Suprapubic skin (tissue), 4 donors: Measurements from ENCODE around the gene MRPL58.
"Not testable (repeated sequence)": the region's sequence is repeated elsewhere in the genome, so short reads cannot be mapped to it uniquely, and the experiment has no call there.

ENCODE experiments used
- POLR2A ChIP-seq, 2 donors: fragments of 450-650 bp; IDR thresholded peaks; one replicate each; pipeline ENCODE4 v1.6.1; 2017; ENCODE audit warnings: antibody characterized with exemption in 2 of 2, mild to moderate bottlenecking in 2 of 2, moderate library complexity in 2 of 2
- POLR2AphosphoS5 ChIP-seq, 3 donors: sonication (generic); formaldehyde crosslinking; IDR thresholded peaks; one replicate each; pipeline ENCODE4 v1.6.1; 2017; ENCODE audit warnings: antibody characterized with exemption in 3 of 3
- TF ChIP-seq, protein P1 (sequence below), 2 donors: fragments of 200-600 bp in 1 of 2; fragments of 450-650 bp in 1 of 2; sonication (generic) in 1 of 2; IDR thresholded peaks; one replicate each; pipeline ENCODE4 v1.5.1; 2016 to 2019; ENCODE audit warnings: antibody characterized with exemption in 2 of 2, mild to moderate bottlenecking in 1 of 2, moderate library complexity in 1 of 2

DNA sequence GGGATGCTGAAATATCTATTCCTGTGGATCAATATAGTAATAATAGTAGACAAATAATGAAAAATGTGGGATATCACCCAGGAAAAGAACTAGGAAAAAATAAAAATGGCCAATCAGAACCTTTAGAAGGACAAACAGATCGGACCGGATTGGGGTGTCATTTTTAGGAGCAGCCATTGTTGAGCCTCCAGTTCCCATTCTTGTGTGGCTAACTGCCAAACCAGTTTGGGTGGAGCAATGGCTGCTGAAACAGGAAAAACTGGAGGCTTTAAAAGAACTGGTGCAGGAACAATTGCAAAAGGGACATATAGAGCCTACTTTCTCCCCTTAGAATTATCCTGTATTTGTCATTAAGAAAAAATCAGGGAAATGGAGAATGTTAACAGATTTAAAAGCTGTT is 14.2 kb downstream of the MRPL58 start:
- TF ChIP-seq, protein P1, sequence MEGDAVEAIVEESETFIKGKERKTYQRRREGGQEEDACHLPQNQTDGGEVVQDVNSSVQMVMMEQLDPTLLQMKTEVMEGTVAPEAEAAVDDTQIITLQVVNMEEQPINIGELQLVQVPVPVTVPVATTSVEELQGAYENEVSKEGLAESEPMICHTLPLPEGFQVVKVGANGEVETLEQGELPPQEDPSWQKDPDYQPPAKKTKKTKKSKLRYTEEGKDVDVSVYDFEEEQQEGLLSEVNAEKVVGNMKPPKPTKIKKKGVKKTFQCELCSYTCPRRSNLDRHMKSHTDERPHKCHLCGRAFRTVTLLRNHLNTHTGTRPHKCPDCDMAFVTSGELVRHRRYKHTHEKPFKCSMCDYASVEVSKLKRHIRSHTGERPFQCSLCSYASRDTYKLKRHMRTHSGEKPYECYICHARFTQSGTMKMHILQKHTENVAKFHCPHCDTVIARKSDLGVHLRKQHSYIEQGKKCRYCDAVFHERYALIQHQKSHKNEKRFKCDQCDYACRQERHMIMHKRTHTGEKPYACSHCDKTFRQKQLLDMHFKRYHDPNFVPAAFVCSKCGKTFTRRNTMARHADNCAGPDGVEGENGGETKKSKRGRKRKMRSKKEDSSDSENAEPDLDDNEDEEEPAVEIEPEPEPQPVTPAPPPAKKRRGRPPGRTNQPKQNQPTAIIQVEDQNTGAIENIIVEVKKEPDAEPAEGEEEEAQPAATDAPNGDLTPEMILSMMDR (IDR thresholded peaks at IDR 0.05) = not testable (repeated sequence)
- TF ChIP-seq POLR2A, POLR2AphosphoS5 (IDR thresholded peaks at IDR 0.05): not testable (repeated sequence)
